H1 (cell line): ENCODE data around the gene MRPL9. TPM values are rescaled to one million over a fixed set of nuclear protein-coding genes. Genes with fewer than 3 reads are reported as not detected.

Experiments
- CTCF ChIA-PET: fragments of 300-600 bp; sonication (Branson Sonifier 250); formaldehyde crosslinking; loops from one replicate; lab custom pipeline; 2021; ENCODE audit not compliant: partially characterized antibody; lab: Charles Lee
- POLR2A ChIA-PET: fragments of 300-600 bp; sonication (Branson Sonifier 250); formaldehyde crosslinking; loops from one replicate; lab custom pipeline; 2021; ENCODE audit warnings: inconsistent platforms; ENCODE audit not compliant: partially characterized antibody; lab: Charles Lee
- DNase-seq, 2 experiments: peaks; one replicate each; pipeline versions ENCODE4 v3.0.0 to v3.0.0-alpha.2; 2010 to 2022; ENCODE audit warnings: low spot score in 2 of 2, low read depth in 1 of 2, mixed read lengths in 1 of 2
- FAIRE-seq: peaks from 2 replicates; lab custom pipeline; 2011; peaks lifted over from hg19 to GRCh38; lab: Jason Lieb, UNC
- H2AFZ ChIP-seq: 2 replicates; pipeline ENCODE4 v1.8.1; 2012; ENCODE audit warnings: low read length, inconsistent platforms
- H2AK5ac ChIP-seq: 2 replicates; pipeline ENCODE4 v1.6.1; 2013; ENCODE audit warnings: low read depth, low read length
- H2BK120ac ChIP-seq: replicated peaks from 2 replicates; pipeline ENCODE3; 2013; ENCODE audit warnings: low read depth, low read length, inconsistent platforms
- H2BK12ac ChIP-seq: 2 replicates; pipeline ENCODE4 v1.6.1; 2013; ENCODE audit warnings: low read depth, low read length
- H2BK15ac ChIP-seq: 2 replicates; pipeline ENCODE4 v1.6.1; 2013; ENCODE audit warnings: low read length
- H2BK20ac ChIP-seq: 2 replicates; pipeline ENCODE4 v1.6.1; 2013; ENCODE audit warnings: low read length
- H2BK5ac ChIP-seq: 2 replicates; pipeline ENCODE4 v1.6.1; 2013; ENCODE audit warnings: low read depth, low read length
- H3K14ac ChIP-seq: 2 replicates; pipeline ENCODE4 v1.6.1; 2013; ENCODE audit warnings: inconsistent platforms; ENCODE audit not compliant: insufficient read length
- H3K18ac ChIP-seq: 2 replicates; pipeline ENCODE4 v1.6.1; 2013; ENCODE audit warnings: low read length; ENCODE audit errors: extremely low read depth
- H3K23ac ChIP-seq: 2 replicates; pipeline ENCODE4 v1.6.1; 2013; ENCODE audit warnings: inconsistent platforms; ENCODE audit not compliant: insufficient read length
- H3K23me2 ChIP-seq: 2 replicates; pipeline ENCODE4 v1.6.1; 2013; ENCODE audit warnings: low read depth, low read length
- H3K27ac ChIP-seq: 2 replicates; pipeline ENCODE4 v1.6.1; 2011; ENCODE audit warnings: low read depth, low read length, inconsistent platforms
- H3K27me3 ChIP-seq, 4 experiments: replicated peaks in 1 of 4; 1 replicate in 1 of 4; 2 replicates in 3 of 4; pipeline versions ENCODE4 v1.6.1 to v1.8.1; 2011 to 2013; ENCODE audit warnings: low read length in 3 of 4, mild to moderate bottlenecking in 3 of 4, inconsistent platforms in 2 of 4, mixed read lengths in 2 of 4, moderate library complexity in 1 of 4; ENCODE audit not compliant: control insufficient read depth in 3 of 4, insufficient read depth in 3 of 4; ENCODE audit errors: extremely low read depth in 1 of 4
- H3K36me3 ChIP-seq, 4 experiments: 2 replicates each; pipeline versions ENCODE4 v1.6.1 to v1.8.1; 2011 to 2013; ENCODE audit warnings: mild to moderate bottlenecking in 4 of 4, low read length in 3 of 4, moderate library complexity in 2 of 4, control low read depth in 1 of 4, inconsistent platforms in 1 of 4; ENCODE audit not compliant: insufficient read depth in 4 of 4, control insufficient read depth in 2 of 4
- H3K4ac ChIP-seq: replicated peaks from 2 replicates; pipeline ENCODE3; 2013; ENCODE audit warnings: low read length, low read depth, mixed read lengths, inconsistent platforms; ENCODE audit not compliant: insufficient read length
- H3K4me1 ChIP-seq, 4 experiments: replicated peaks in 1 of 4; 1 replicate in 1 of 4; 2 replicates in 3 of 4; pipeline versions ENCODE4 v1.6.1 to v1.8.1; 2011 to 2013; ENCODE audit warnings: low read length in 3 of 4, inconsistent platforms in 2 of 4, mixed read lengths in 1 of 4; ENCODE audit not compliant: insufficient read depth in 4 of 4, control insufficient read depth in 3 of 4
- H3K4me2 ChIP-seq, 2 experiments: 2 replicates each; pipeline versions ENCODE4 v1.6.1 to v1.8.1; 2011 to 2013; ENCODE audit warnings: low read depth in 2 of 2, low read length in 2 of 2, control low read depth in 1 of 2, inconsistent platforms in 1 of 2, mild to moderate bottlenecking in 1 of 2; ENCODE audit not compliant: insufficient read depth in 1 of 2
- H3K4me3 ChIP-seq, 4 experiments: fragments of 200-600, 300-600 bp in 1 of 4; sonication (generic), shearing (Covaris generic), sonication (Bioruptor Twin) in 1 of 4; 2 replicates each; pipeline versions ENCODE4 v1.5.1 to v1.8.1; 2011 to 2016; ENCODE audit warnings: low read length in 4 of 4, low read depth in 3 of 4, control low read depth in 2 of 4, inconsistent platforms in 2 of 4, mild to moderate bottlenecking in 2 of 4, mixed read lengths in 1 of 4, moderate library complexity in 1 of 4; ENCODE audit not compliant: insufficient read depth in 2 of 4; ENCODE audit errors: extremely low read depth in 1 of 4
- H3K56ac ChIP-seq: replicated peaks from 2 replicates; pipeline ENCODE3; 2013; ENCODE audit warnings: low read depth, mild to moderate bottlenecking, mixed read lengths, low read length, inconsistent platforms; ENCODE audit not compliant: insufficient read length
- H3K79me1 ChIP-seq: 2 replicates; pipeline ENCODE4 v1.6.1; 2013; ENCODE audit warnings: low read depth, low read length, control low read depth
- H3K79me2 ChIP-seq, 2 experiments: 2 replicates each; pipeline versions ENCODE4 v1.6.1 to v1.8.1; 2012 to 2013; ENCODE audit warnings: low read length in 2 of 2, mild to moderate bottlenecking in 2 of 2, inconsistent platforms in 1 of 2; ENCODE audit not compliant: insufficient read depth in 2 of 2, control insufficient read depth in 1 of 2
- H3K9ac ChIP-seq, 4 experiments: replicated peaks in 1 of 4; 1 replicate in 1 of 4; 2 replicates in 3 of 4; pipeline versions ENCODE4 v1.6.1 to v1.8.1; 2011 to 2013; ENCODE audit warnings: low read depth in 3 of 4, low read length in 3 of 4, control low read depth in 2 of 4, mild to moderate bottlenecking in 2 of 4, moderate library complexity in 2 of 4, inconsistent platforms in 1 of 4; ENCODE audit errors: extremely low read depth in 1 of 4
- H3K9me3 ChIP-seq, 2 experiments: 2 replicates each; pipeline versions ENCODE4 v1.6.1 to v1.8.1; 2012 to 2013; ENCODE audit warnings: mild to moderate bottlenecking in 2 of 2, moderate library complexity in 2 of 2, control low read depth in 1 of 2, inconsistent platforms in 1 of 2, low read depth in 1 of 2, low read length in 1 of 2, mixed read lengths in 1 of 2; ENCODE audit not compliant: insufficient read depth in 2 of 2
- H4K20me1 ChIP-seq, 2 experiments: replicated peaks in 1 of 2; 2 replicates each; pipeline versions ENCODE3 to v1.8.1; 2011 to 2013; ENCODE audit warnings: inconsistent platforms in 2 of 2, low read length in 2 of 2, mild to moderate bottlenecking in 1 of 2; ENCODE audit not compliant: insufficient read depth in 2 of 2, control insufficient read depth in 1 of 2
- H4K5ac ChIP-seq: 2 replicates; pipeline ENCODE4 v1.6.1; 2013; ENCODE audit warnings: low read length, low read depth, mixed read lengths, inconsistent platforms; ENCODE audit not compliant: insufficient read length
- H4K8ac ChIP-seq: 2 replicates; pipeline ENCODE4 v1.8.0; 2013; ENCODE audit warnings: mild to moderate bottlenecking, moderate library complexity, low read length, inconsistent platforms; ENCODE audit not compliant: insufficient read depth; ENCODE audit errors: extremely low read depth
- H4K91ac ChIP-seq: replicated peaks from 2 replicates; pipeline ENCODE3; 2013; ENCODE audit warnings: low read length, mixed read lengths, inconsistent platforms; ENCODE audit not compliant: insufficient read length
- WGBS, 2 experiments: shearing (Covaris generic) in 1 of 2; methylation state at CpG; one replicate each; pipeline versions ENCODE4 v1.1.6 to v1.1.7; 2013 to 2015; ENCODE audit warnings: low lambda C conversion rate in 2 of 2, mixed read lengths in 2 of 2, inconsistent platforms in 1 of 2, low coverage in 1 of 2, missing lambda C conversion rate in 1 of 2; ENCODE audit not compliant: insufficient replicate concordance in 2 of 2, insufficient coverage in 1 of 2, insufficient read length in 1 of 2; ENCODE audit errors: extremely low coverage in 1 of 2, missing lambda C conversion rate in 1 of 2; 5-methylcytosine and 5-hydroxymethylcytosine counted together
- polyA plus RNA-seq, 7 experiments: library from polyadenylated mRNA; depleted of rRNA in 3 of 7; stranded (reverse) in 5 of 7; unstranded in 2 of 7; fragments of >200 nt in 5 of 7; fragments of 200-250 nt in 2 of 7; gene quantifications; 1 replicate in 5 of 7; 2 replicates in 1 of 7; 4 replicates in 1 of 7; pipeline versions ENCODE4 v1.2.1 to v1.2.3, GENCODE V29; 2011 to 2013; ENCODE audit warnings: missing spikeins in 2 of 7, mixed read lengths in 2 of 7
- total RNA-seq: library from RNA; stranded (reverse); fragmentation: NEBNext Ultra II Directional; extraction: Animal tissue kit (Norgen Biotek cat#: 25700); gene quantifications from 2 replicates; pipeline ENCODE4 v1.2.1, GENCODE V29; 2021

The MRPL9 gene
- total and polyA plus RNA-seq, 2 of the 8 experiments (the other 6 are each of a cell fraction or from before 2014, with no cell fraction given) = 74.9 to 113 TPM

GRCh38 chr1:151801310-151801820, 38.1 kb upstream of the MRPL9 start:
- no peak overlapping the region for H3K56ac ChIP-seq
- H4K5ac ChIP-seq = no peak overlapping the region
- no peak overlapping the region for H2BK120ac ChIP-seq
- H3K14ac ChIP-seq = no peak overlapping the region
- H3K79me2 ChIP-seq = no peaks in the 10 kb centered on the region
- WGBS, 2 experiments = 97% methylated on average over 12 of the region's 12 CpGs; no CpG with 5 or more reads in 1 of the 2 experiments
- H3K27ac ChIP-seq = no peak overlapping the region
- ChIA-PET CTCF (interaction anchor here (1.6 to 2.4 kb wide), 4 partner anchors 10 to 33 kb away, joined by 5 to 9 read pairs (median 8); partner anchors contain the start of gene TDRKH), POLR2A (interaction anchor here (1.4 to 3.2 kb wide), 2 partner anchors 10 to 38 kb away, joined by 3 to 9 read pairs; partner anchors contain the start of gene MRPL9)
- no peak overlapping the region for H3K4ac ChIP-seq
- no peak overlapping the region for H2AFZ ChIP-seq
- FAIRE-seq = no peak
- H2AK5ac ChIP-seq = no peak overlapping the region
- H3K36me3 ChIP-seq = no peaks in the 10 kb centered on the region
- DNase-seq = no peak
- no peak overlapping the region for H3K9ac ChIP-seq
- H3K27me3 ChIP-seq = peaks cover 0 to 3% (median 1%) of the 10 kb centered on the region in 4 experiments; a peak in 1 of 7 replicates
- H4K20me1 ChIP-seq = no peaks in the 10 kb centered on the region
- H2BK15ac ChIP-seq = no peak overlapping the region
- H2BK5ac ChIP-seq = no peak overlapping the region
- H3K4me2 ChIP-seq = no peak overlapping the region
- no peaks in the 10 kb centered on the region for H3K79me1 ChIP-seq
- no peak overlapping the region for H2BK20ac ChIP-seq
- 0 out of 2 replicates have a peak overlapping the region, but pooled peaks have one; percentile 8 for H4K8ac ChIP-seq
- H4K91ac ChIP-seq = no peak overlapping the region
- no peak overlapping the region for H3K18ac ChIP-seq
- no peaks in the 10 kb centered on the region; a peak in 1 of 7 replicates for H3K4me1 ChIP-seq
- no peak overlapping the region for H2BK12ac ChIP-seq
- H3K23ac ChIP-seq = no peak overlapping the region
- no peaks in the 10 kb centered on the region for H3K23me2 ChIP-seq
- H3K9me3 ChIP-seq = no peaks in the 10 kb centered on the region
- no peak overlapping the region for H3K4me3 ChIP-seq
